ENCODE measurements around the gene SEC24D.
A peak's percentile ranks its signal among the peaks of the same experiment; 100 is the strongest.

Gene SEC24D

GRCh38 chr4:118772767-118773428 is 63.0 kb downstream of the SEC24D start:
- WGBS, 2 experiments (ENCODE audit: insufficient coverage in 2 of 2) = 84 to 100% methylated on average over 3 of the region's 3 CpGs
- no peak overlapping the region for H3K4me3 ChIP-seq (ENCODE audit: extremely low read depth, insufficient read depth, low read length, poor library complexity, severe bottlenecking)
- peaks cover 19% of the 10 kb centered on the region for H3K4me1 ChIP-seq (ENCODE audit: control insufficient read depth, insufficient read depth, low read length, poor library complexity, severe bottlenecking)
- H3K36me3 ChIP-seq (ENCODE audit: control insufficient read depth, insufficient read depth, low read length) = peaks cover 36% of the 10 kb centered on the region
- H3K27ac ChIP-seq (ENCODE audit: low read depth, low read length, severe bottlenecking) = peak overlapping the region; percentile 32
- H3K9me3 ChIP-seq (ENCODE audit: control insufficient read depth, low read length) = no peaks in the 10 kb centered on the region

- peaks cover 41% of the 10 kb centered on the region for H3K36me3 ChIP-seq (ENCODE audit: control insufficient read depth, insufficient read depth, low read length)
- 90 to 92% methylated on average over 5 to 6 of the region's 7 CpGs for WGBS, 2 experiments (ENCODE audit: insufficient coverage in 2 of 2)
- H3K27ac ChIP-seq (ENCODE audit: low read depth, low read length, severe bottlenecking) = no peak overlapping the region
- no peaks in the 10 kb centered on the region for H3K9me3 ChIP-seq (ENCODE audit: control insufficient read depth, low read length)
- H3K4me3 ChIP-seq (ENCODE audit: extremely low read depth, insufficient read depth, low read length, poor library complexity, severe bottlenecking) = no peak overlapping the region
- H3K4me1 ChIP-seq (ENCODE audit: control insufficient read depth, insufficient read depth, low read length, poor library complexity, severe bottlenecking) = peaks cover 19% of the 10 kb centered on the region
These were observed 63.7 kb downstream of the SEC24D start for GRCh38 chr4:118772081-118772766.

- Histone ChIP-seq H3K36me3 (ENCODE audit: control insufficient read depth, insufficient read depth, low read length) (peaks cover 55% of the 10 kb centered on the region), H3K4me1 (ENCODE audit: control insufficient read depth, insufficient read depth, low read length, poor library complexity, severe bottlenecking) (peaks cover 19% of the 10 kb centered on the region), H3K27ac (ENCODE audit: low read depth, low read length, severe bottlenecking) (no peak overlapping the region), H3K4me3 (ENCODE audit: extremely low read depth, insufficient read depth, low read length, poor library complexity, severe bottlenecking) (no peak overlapping the region), H3K9me3 (ENCODE audit: control insufficient read depth, low read length) (no peaks in the 10 kb centered on the region)
- WGBS, 2 experiments (ENCODE audit: insufficient coverage in 2 of 2) = 80 to 100% methylated on average over 1 of the region's 2 CpGs
These were observed 65.2 kb downstream of the SEC24D start for GRCh38 chr4:118770741-118771187.

- WGBS, 2 experiments (ENCODE audit: insufficient coverage in 2 of 2) = 88 to 100% methylated on average over 1 of the region's 4 CpGs
- Histone ChIP-seq H3K4me3 (ENCODE audit: extremely low read depth, insufficient read depth, low read length, poor library complexity, severe bottlenecking) (no peak overlapping the region), H3K36me3 (ENCODE audit: control insufficient read depth, insufficient read depth, low read length) (peaks cover 64% of the 10 kb centered on the region), H3K27ac (ENCODE audit: low read depth, low read length, severe bottlenecking) (no peak overlapping the region), H3K9me3 (ENCODE audit: control insufficient read depth, low read length) (no peaks in the 10 kb centered on the region), H3K4me1 (ENCODE audit: control insufficient read depth, insufficient read depth, low read length, poor library complexity, severe bottlenecking) (peaks cover 10% of the 10 kb centered on the region)
These were observed 66.8 kb downstream of the SEC24D start for GRCh38 chr4:118769161-118769560.

GRCh38 chr4:118767109-118767508 is 68.8 kb downstream of the SEC24D start:
- H3K4me1 ChIP-seq (ENCODE audit: control insufficient read depth, insufficient read depth, low read length, poor library complexity, severe bottlenecking) = no peaks in the 10 kb centered on the region
- H3K4me3 ChIP-seq (ENCODE audit: extremely low read depth, insufficient read depth, low read length, poor library complexity, severe bottlenecking) = no peak overlapping the region
- H3K27ac ChIP-seq (ENCODE audit: low read depth, low read length, severe bottlenecking) = no peak overlapping the region
- 97 to 100% methylated on average over 5 of the region's 6 CpGs for WGBS, 2 experiments (ENCODE audit: insufficient coverage in 2 of 2)
- peaks cover 77% of the 10 kb centered on the region for H3K36me3 ChIP-seq (ENCODE audit: control insufficient read depth, insufficient read depth, low read length)
- no peaks in the 10 kb centered on the region for H3K9me3 ChIP-seq (ENCODE audit: control insufficient read depth, low read length)

- no peaks in the 10 kb centered on the region for H3K4me1 ChIP-seq (ENCODE audit: control insufficient read depth, insufficient read depth, low read length, poor library complexity, severe bottlenecking)
- peaks cover 82% of the 10 kb centered on the region for H3K36me3 ChIP-seq (ENCODE audit: control insufficient read depth, insufficient read depth, low read length)
- WGBS, 2 experiments (ENCODE audit: insufficient coverage in 2 of 2) = no CpG with 5 or more reads among the region's 1 CpG
- no peak overlapping the region for H3K27ac ChIP-seq (ENCODE audit: low read depth, low read length, severe bottlenecking)
- no peak overlapping the region for H3K4me3 ChIP-seq (ENCODE audit: extremely low read depth, insufficient read depth, low read length, poor library complexity, severe bottlenecking)
- no peaks in the 10 kb centered on the region for H3K9me3 ChIP-seq (ENCODE audit: control insufficient read depth, low read length)
These were observed 70.5 kb downstream of the SEC24D start for GRCh38 chr4:118765399-118765798.

- Histone ChIP-seq H3K4me3 (ENCODE audit: extremely low read depth, insufficient read depth, low read length, poor library complexity, severe bottlenecking) (no peak overlapping the region), H3K36me3 (ENCODE audit: control insufficient read depth, insufficient read depth, low read length) (peaks cover 68% of the 10 kb centered on the region), H3K4me1 (ENCODE audit: control insufficient read depth, insufficient read depth, low read length, poor library complexity, severe bottlenecking) (no peaks in the 10 kb centered on the region), H3K27ac (ENCODE audit: low read depth, low read length, severe bottlenecking) (no peak overlapping the region), H3K9me3 (ENCODE audit: control insufficient read depth, low read length) (no peaks in the 10 kb centered on the region)
- WGBS, 2 experiments (ENCODE audit: insufficient coverage in 2 of 2) = no CpG with 5 or more reads among the region's 3 CpGs
These were observed 73.0 kb downstream of the SEC24D start for GRCh38 chr4:118762730-118763477.

- Histone ChIP-seq H3K4me3 (ENCODE audit: extremely low read depth, insufficient read depth, low read length, poor library complexity, severe bottlenecking) (no peak overlapping the region), H3K9me3 (ENCODE audit: control insufficient read depth, low read length) (no peaks in the 10 kb centered on the region), H3K4me1 (ENCODE audit: control insufficient read depth, insufficient read depth, low read length, poor library complexity, severe bottlenecking) (no peaks in the 10 kb centered on the region), H3K27ac (ENCODE audit: low read depth, low read length, severe bottlenecking) (no peak overlapping the region), H3K36me3 (ENCODE audit: control insufficient read depth, insufficient read depth, low read length) (peaks cover 67% of the 10 kb centered on the region)
- WGBS, 2 experiments (ENCODE audit: insufficient coverage in 2 of 2) = 100% methylated on average over 3 of the region's 5 CpGs; no CpG with 5 or more reads in 1 of the 2 experiments
These were observed 73.8 kb downstream of the SEC24D start for GRCh38 chr4:118762155-118762554.

GRCh38 chr4:118761397-118762016 is 74.4 kb downstream of the SEC24D start:
- H3K4me3 ChIP-seq (ENCODE audit: extremely low read depth, insufficient read depth, low read length, poor library complexity, severe bottlenecking) = no peak overlapping the region
- WGBS, 2 experiments (ENCODE audit: insufficient coverage in 2 of 2) = 100% methylated on average over 1 of the region's 2 CpGs; no CpG with 5 or more reads in 1 of the 2 experiments
- no peaks in the 10 kb centered on the region for H3K4me1 ChIP-seq (ENCODE audit: control insufficient read depth, insufficient read depth, low read length, poor library complexity, severe bottlenecking)
- H3K9me3 ChIP-seq (ENCODE audit: control insufficient read depth, low read length) = no peaks in the 10 kb centered on the region
- H3K36me3 ChIP-seq (ENCODE audit: control insufficient read depth, insufficient read depth, low read length) = peaks cover 64% of the 10 kb centered on the region
- H3K27ac ChIP-seq (ENCODE audit: low read depth, low read length, severe bottlenecking) = no peak overlapping the region

- no peak overlapping the region for H3K4me3 ChIP-seq (ENCODE audit: extremely low read depth, insufficient read depth, low read length, poor library complexity, severe bottlenecking)
- H3K36me3 ChIP-seq (ENCODE audit: control insufficient read depth, insufficient read depth, low read length) = peaks cover 59% of the 10 kb centered on the region
- 95 to 100% methylated on average over 1 to 5 of the region's 5 CpGs for WGBS, 2 experiments (ENCODE audit: insufficient coverage in 2 of 2)
- H3K4me1 ChIP-seq (ENCODE audit: control insufficient read depth, insufficient read depth, low read length, poor library complexity, severe bottlenecking) = no peaks in the 10 kb centered on the region
- no peaks in the 10 kb centered on the region for H3K9me3 ChIP-seq (ENCODE audit: control insufficient read depth, low read length)
- no peak overlapping the region for H3K27ac ChIP-seq (ENCODE audit: low read depth, low read length, severe bottlenecking)
These were observed 75.4 kb downstream of the SEC24D start for GRCh38 chr4:118760493-118760892.
